Measurements from ENCODE around the gene C16orf90.
A peak's percentile ranks its signal among the peaks of the same experiment; 100 is the strongest.

Gene C16orf90

GRCh38 chr16:3495176-3495575, at the start of gene C16orf90:
Gene C16orf90, minus strand, starts transcription at chr16:3495489. Its CDS starts 68 bp downstream, at chr16:3495421.
- no peak for DNase-seq

- no peak for DNase-seq
These were observed 47.5 kb upstream of the C16orf90 start for GRCh38 chr16:3542601-3543373.

GRCh38 chr16:3541527-3542155, 46.4 kb upstream of the C16orf90 start:
- DNase-seq, result no peak

- DNase-seq, result no peak
These were observed 42.9 kb upstream of the C16orf90 start for GRCh38 chr16:3538222-3538621.

- DNase-seq, result no peak
These were observed 41.6 kb upstream of the C16orf90 start for GRCh38 chr16:3536851-3537250.

- DNase-seq, result peak; percentile 78
These were observed 41.0 kb upstream of the C16orf90 start for GRCh38 chr16:3536271-3536731.

GRCh38 chr16:3534126-3534525, 38.8 kb upstream of the C16orf90 start:
- DNase-seq, result no peak

GRCh38 chr16:3532741-3533140, 37.5 kb upstream of the C16orf90 start:
- DNase-seq, result no peak

- DNase-seq, result no peak
These were observed 35.2 kb upstream of the C16orf90 start for GRCh38 chr16:3530371-3530914.

- no peak for DNase-seq
These were observed 33.9 kb upstream of the C16orf90 start for GRCh38 chr16:3529175-3529574.

- no peak for DNase-seq
These were observed 33.1 kb upstream of the C16orf90 start for GRCh38 chr16:3528406-3528805.

- peak; percentile 27 for DNase-seq
These were observed 32.0 kb upstream of the C16orf90 start for GRCh38 chr16:3527216-3527829.

- DNase-seq, result no peak
These were observed 30.7 kb upstream of the C16orf90 start for GRCh38 chr16:3525951-3526350.

GRCh38 chr16:3523281-3523680, 28.0 kb upstream of the C16orf90 start:
- no peak for DNase-seq

- DNase-seq, result no peak
These were observed 25.6 kb upstream of the C16orf90 start for GRCh38 chr16:3520841-3521240.

- DNase-seq, result peak; percentile 91
These were observed 25.1 kb upstream of the C16orf90 start for GRCh38 chr16:3520413-3520812.

- no peak for DNase-seq
These were observed 24.3 kb upstream of the C16orf90 start for GRCh38 chr16:3519581-3519980.

GRCh38 chr16:3518986-3519348, 23.7 kb upstream of the C16orf90 start:
- DNase-seq, result no peak

GRCh38 chr16:3518292-3518985, 23.1 kb upstream of the C16orf90 start:
- DNase-seq, result no peak

- no peak for DNase-seq
These were observed 20.6 kb upstream of the C16orf90 start for GRCh38 chr16:3515897-3516296.

- peak; percentile 70 for DNase-seq
These were observed 19.3 kb upstream of the C16orf90 start for GRCh38 chr16:3514621-3515020.

GRCh38 chr16:3513892-3514583, 18.7 kb upstream of the C16orf90 start:
- DNase-seq, result no peak
